22Rv1 (cell line): ENCODE data around the gene CMYA5.

ENCODE experiments used
- H3K27ac ChIP-seq: fragments of 450-650 bp; 2 replicates; pipeline ENCODE4 v1.5.1; 2017
- CTCF ChIP-seq: fragments of 450-650 bp; IDR thresholded peaks from 2 replicates; pipeline ENCODE4 v1.5.1; 2017; ENCODE audit warnings: mild to moderate bottlenecking
- ZFX ChIP-seq: fragments of 450-650 bp; IDR thresholded peaks from 2 replicates; pipeline ENCODE4 v1.6.1; 2017; ENCODE audit warnings: antibody characterized with exemption, borderline replicate concordance

The CMYA5 gene

GRCh38 chr5:79845448-79846197 lies 156.0 kb downstream of the CMYA5 start:
- no peak overlapping the region for H3K27ac ChIP-seq
- no peak for TF ChIP-seq ZFX
- no peak for TF ChIP-seq CTCF

- TF ChIP-seq ZFX (no peak), CTCF (no peak)
- H3K27ac ChIP-seq = no peak overlapping the region
Measured at GRCh38 chr5:79846198-79846521, 156.5 kb downstream of the CMYA5 start.

GRCh38 chr5:79847561-79847960 lies 157.9 kb downstream of the CMYA5 start:
- TF ChIP-seq CTCF = no peak
- no peak for TF ChIP-seq ZFX
- H3K27ac ChIP-seq = no peak overlapping the region

GRCh38 chr5:79849061-79849460 lies 159.4 kb downstream of the CMYA5 start:
- TF ChIP-seq ZFX = no peak
- no peak for TF ChIP-seq CTCF
- H3K27ac ChIP-seq = no peak overlapping the region
